Tibial nerve (tissue), 4 donors: Measurements from ENCODE around the gene MAGI1. TPM values are rescaled to one million over a fixed set of nuclear protein-coding genes. Genes with fewer than 3 reads are reported as not detected.
A peak's percentile ranks its signal among the peaks of the same experiment; 100 is the strongest.

Source experiments
- DNase-seq, 2 donors: peaks; one replicate each; pipeline ENCODE4 v3.0.0-alpha.2; 2019; ENCODE audit warnings: low spot score in 2 of 2
- H3K27ac ChIP-seq, 4 donors: fragments of 200-600 bp; sonication (generic) in 3 of 4; one replicate each; pipeline ENCODE4 v1.5.1; 2017 to 2019; ENCODE audit warnings: mild to moderate bottlenecking in 1 of 4
- H3K27me3 ChIP-seq, 2 donors: fragments of 200-600 bp; sonication (generic) in 1 of 2; one replicate each; pipeline versions ENCODE4 v1.5.1 to v1.6.0; 2017 to 2019
- H3K36me3 ChIP-seq, 3 donors: fragments of 200-600 bp; sonication (generic); one replicate each; pipeline ENCODE4 v1.5.1; 2018 to 2019
- H3K4me1 ChIP-seq, 4 donors: fragments of 200-600 bp; sonication (generic) in 3 of 4; one replicate each; pipeline ENCODE4 v1.5.1; 2017 to 2019
- H3K4me3 ChIP-seq, 4 donors: fragments of 200-600 bp; sonication (generic) in 3 of 4; one replicate each; pipeline ENCODE4 v1.5.1; 2017 to 2019; ENCODE audit warnings: mild to moderate bottlenecking in 1 of 4, moderate library complexity in 1 of 4
- H3K9me3 ChIP-seq, 4 donors: fragments of 200-600 bp; sonication (generic) in 3 of 4; one replicate each; pipeline ENCODE4 v1.5.1; 2017 to 2019
- EP300 ChIP-seq, 2 donors: sonication (generic); formaldehyde crosslinking; IDR thresholded peaks; one replicate each; pipeline ENCODE4 v1.6.1; 2017; ENCODE audit warnings: antibody characterized with exemption in 2 of 2, mild to moderate bottlenecking in 1 of 2
- POLR2A ChIP-seq, 2 donors: fragments of 450-650 bp; IDR thresholded peaks; one replicate each; pipeline ENCODE4 v1.6.1; 2017; ENCODE audit warnings: antibody characterized with exemption in 2 of 2, mild to moderate bottlenecking in 2 of 2, moderate library complexity in 2 of 2
- WGBS, 2 donors: methylation state at CpG; one replicate each; pipeline ENCODE4 v1.1.5; 2018; 5-methylcytosine and 5-hydroxymethylcytosine counted together
- total RNA-seq, 4 donors: library from RNA; depleted of rRNA; stranded (reverse); fragments of >200 nt; gene quantifications; one replicate each; pipeline ENCODE4 v1.1.0, GENCODE V29; 2016
- TF ChIP-seq, protein P1 (sequence below), 5 experiments: fragments of 200-600 bp in 3 of 5; fragments of 450-650 bp in 2 of 5; sonication (generic) in 3 of 5; IDR thresholded peaks; one replicate each; pipeline ENCODE4 v1.5.1; 2016 to 2019; ENCODE audit warnings: antibody characterized with exemption in 5 of 5, mild to moderate bottlenecking in 3 of 5, moderate library complexity in 2 of 5

MAGI1 gene
- total RNA-seq, 4 donors from 2014 or later = 30.6 to 52.8 (median 36.1) TPM

- Histone ChIP-seq H3K27me3 (no peaks in the 10 kb centered on the region), H3K4me1 (peaks cover 0 to 8% (median 0%) of the 10 kb centered on the region in 4 donors), H3K27ac (peak overlapping the region in 2 of 4 donors; percentile 46 to 48), H3K4me3 (no peak overlapping the region), H3K9me3 (no peaks in the 10 kb centered on the region), H3K36me3 (no peaks in the 10 kb centered on the region)
- DNase-seq = peak in 1 of 2 donors; percentile 25
- TF ChIP-seq POLR2A (IDR thresholded peaks at IDR 0.05) = no peak
- peak in 1 of 2 donors; percentile 54 for TF ChIP-seq EP300 (IDR thresholded peaks at IDR 0.05)
- WGBS, 2 donors = 37 to 48% methylated on average over 4 of the region's 4 CpGs
Observed at GRCh38 chr3:65888980-65889706, 149.6 kb downstream of the MAGI1 start.

GRCh38 chr3:65888196-65888595 lies 150.5 kb downstream of the MAGI1 start:
- TF ChIP-seq, protein P1, sequence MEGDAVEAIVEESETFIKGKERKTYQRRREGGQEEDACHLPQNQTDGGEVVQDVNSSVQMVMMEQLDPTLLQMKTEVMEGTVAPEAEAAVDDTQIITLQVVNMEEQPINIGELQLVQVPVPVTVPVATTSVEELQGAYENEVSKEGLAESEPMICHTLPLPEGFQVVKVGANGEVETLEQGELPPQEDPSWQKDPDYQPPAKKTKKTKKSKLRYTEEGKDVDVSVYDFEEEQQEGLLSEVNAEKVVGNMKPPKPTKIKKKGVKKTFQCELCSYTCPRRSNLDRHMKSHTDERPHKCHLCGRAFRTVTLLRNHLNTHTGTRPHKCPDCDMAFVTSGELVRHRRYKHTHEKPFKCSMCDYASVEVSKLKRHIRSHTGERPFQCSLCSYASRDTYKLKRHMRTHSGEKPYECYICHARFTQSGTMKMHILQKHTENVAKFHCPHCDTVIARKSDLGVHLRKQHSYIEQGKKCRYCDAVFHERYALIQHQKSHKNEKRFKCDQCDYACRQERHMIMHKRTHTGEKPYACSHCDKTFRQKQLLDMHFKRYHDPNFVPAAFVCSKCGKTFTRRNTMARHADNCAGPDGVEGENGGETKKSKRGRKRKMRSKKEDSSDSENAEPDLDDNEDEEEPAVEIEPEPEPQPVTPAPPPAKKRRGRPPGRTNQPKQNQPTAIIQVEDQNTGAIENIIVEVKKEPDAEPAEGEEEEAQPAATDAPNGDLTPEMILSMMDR (IDR thresholded peaks at IDR 0.05) = no peak
- no peak for TF ChIP-seq POLR2A (IDR thresholded peaks at IDR 0.05)
- no peak for TF ChIP-seq EP300 (IDR thresholded peaks at IDR 0.05)
- Histone ChIP-seq H3K9me3 (no peaks in the 10 kb centered on the region), H3K4me1 (peaks cover 0 to 14% (median 0%) of the 10 kb centered on the region in 4 donors), H3K27ac (no peak overlapping the region), H3K4me3 (no peak overlapping the region), H3K27me3 (no peaks in the 10 kb centered on the region), H3K36me3 (no peaks in the 10 kb centered on the region)
- DNase-seq = no peak
- WGBS, 2 donors = 86 to 90% methylated on average over 1 of the region's 1 CpG

DNA sequence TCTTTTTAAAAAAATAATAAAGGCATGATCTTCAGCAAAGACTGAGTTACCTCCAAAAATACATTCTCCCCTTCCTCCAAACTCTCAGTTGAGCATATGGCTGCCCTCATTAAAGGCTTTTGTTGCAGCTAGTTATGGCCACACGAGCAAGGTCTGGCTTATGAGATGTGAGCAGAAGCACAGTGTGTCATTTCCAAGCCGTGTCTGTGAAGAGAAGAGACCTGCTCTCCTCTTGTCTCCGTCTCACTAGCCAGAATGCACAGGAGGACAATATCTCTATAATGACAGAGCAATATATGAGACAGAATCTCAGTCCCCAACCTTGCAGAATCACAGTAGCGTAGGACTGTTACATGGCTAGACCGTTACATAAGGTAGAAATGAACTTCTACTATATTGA lies 152.3 kb downstream of the MAGI1 start:
- Histone ChIP-seq H3K4me1 (peaks cover 0 to 14% (median 0%) of the 10 kb centered on the region in 4 donors), H3K27me3 (no peaks in the 10 kb centered on the region), H3K4me3 (no peak overlapping the region), H3K36me3 (no peaks in the 10 kb centered on the region), H3K27ac (no peak overlapping the region), H3K9me3 (no peaks in the 10 kb centered on the region)
- TF ChIP-seq EP300 (IDR thresholded peaks at IDR 0.05) (no peak), POLR2A (IDR thresholded peaks at IDR 0.05) (no peak)
- TF ChIP-seq, protein P1 (IDR thresholded peaks at IDR 0.05) = no peak
- WGBS, 2 donors = 89% methylated on average over 5 of the region's 5 CpGs
- no peak for DNase-seq

GRCh38 chr3:65884071-65884470 lies 154.6 kb downstream of the MAGI1 start:
- TF ChIP-seq POLR2A (IDR thresholded peaks at IDR 0.05) (no peak), EP300 (IDR thresholded peaks at IDR 0.05) (no peak)
- TF ChIP-seq, protein P1 (IDR thresholded peaks at IDR 0.05) = no peak
- H3K4me1 ChIP-seq = peaks cover 0 to 11% (median 0%) of the 10 kb centered on the region in 4 donors
- 45 to 48% methylated on average over 4 of the region's 4 CpGs for WGBS, 2 donors
- H3K9me3 ChIP-seq = no peaks in the 10 kb centered on the region
- DNase-seq = no peak
- H3K27ac ChIP-seq = no peak overlapping the region
- H3K36me3 ChIP-seq = no peaks in the 10 kb centered on the region
- H3K27me3 ChIP-seq = no peaks in the 10 kb centered on the region
- no peak overlapping the region for H3K4me3 ChIP-seq

DNA sequence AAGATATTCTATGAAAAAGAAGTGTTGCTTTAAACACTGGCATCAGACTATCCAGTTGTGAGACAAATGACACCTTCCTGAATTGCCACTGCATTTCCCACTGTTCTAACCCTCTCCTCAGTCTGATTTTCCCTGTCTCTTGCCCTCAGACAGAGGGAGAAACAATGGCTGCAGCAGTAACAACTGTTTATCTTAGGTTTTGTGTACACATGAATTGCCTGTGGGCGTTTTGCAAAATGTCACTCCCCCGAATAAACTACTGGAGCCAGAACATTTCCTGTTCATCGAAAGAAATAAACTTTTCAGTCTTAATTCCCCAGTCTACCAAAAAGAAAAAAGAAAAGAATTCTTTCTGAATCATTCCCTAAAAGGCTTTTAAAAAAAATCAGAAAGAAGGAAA lies 155.1 kb downstream of the MAGI1 start:
- Histone ChIP-seq H3K4me3 (no peak overlapping the region), H3K4me1 (peaks cover 0 to 7% (median 0%) of the 10 kb centered on the region in 4 donors), H3K36me3 (no peaks in the 10 kb centered on the region), H3K27ac (no peak overlapping the region), H3K9me3 (no peaks in the 10 kb centered on the region), H3K27me3 (no peaks in the 10 kb centered on the region)
- no peak for TF ChIP-seq EP300 (IDR thresholded peaks at IDR 0.05)
- no peak for TF ChIP-seq POLR2A (IDR thresholded peaks at IDR 0.05)
- TF ChIP-seq, protein P1 (IDR thresholded peaks at IDR 0.05) = no peak
- 5 to 6% methylated on average over 3 of the region's 3 CpGs for WGBS, 2 donors
- no peak for DNase-seq
